ENCODE data around the gene DTNB. TPM values are rescaled to one million over a fixed set of nuclear protein-coding genes. Genes with fewer than 3 reads are reported as not detected.
"Not testable (repeated sequence)": the region's sequence is repeated elsewhere in the genome, so short reads cannot be mapped to it uniquely, and the experiment has no call there.

Gene DTNB
- total RNA-seq, 1 experiment from 2014 or later, result 2.6 TPM

DNA sequence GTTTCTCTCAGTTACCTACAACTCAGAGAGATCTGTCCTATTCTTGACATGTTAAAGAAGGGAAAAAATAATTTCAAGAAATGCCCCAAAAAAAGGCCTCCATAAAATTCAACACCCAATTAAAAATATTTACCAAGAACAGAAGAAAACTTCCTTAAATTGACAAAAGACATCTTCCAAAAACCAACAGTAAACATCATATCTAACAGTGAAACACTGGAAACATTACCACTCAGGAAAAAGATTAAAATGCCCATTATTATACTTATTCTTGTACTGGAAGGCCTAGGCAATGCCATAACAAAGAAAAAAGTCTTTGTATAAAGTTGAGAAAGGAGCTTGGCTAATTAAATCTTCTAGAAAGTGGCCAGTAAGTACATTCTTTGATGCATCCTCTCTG is 7.2 kb downstream of the DTNB start:
- Histone ChIP-seq H3K36me3 (no peaks in the 10 kb centered on the region), H3K9me3 (replicated peaks) (no peaks in the 10 kb centered on the region), H3K27ac (no peak overlapping the region), H3K4me3 (no peak overlapping the region), H3K4me1 (replicated peaks) (no peaks in the 10 kb centered on the region), H3K27me3 (replicated peaks) (peaks cover 11% of the 10 kb centered on the region)
- DNase-seq (ENCODE audit: low read depth in 1 of 2, low spot score in 2 of 2), result no peak

DNA sequence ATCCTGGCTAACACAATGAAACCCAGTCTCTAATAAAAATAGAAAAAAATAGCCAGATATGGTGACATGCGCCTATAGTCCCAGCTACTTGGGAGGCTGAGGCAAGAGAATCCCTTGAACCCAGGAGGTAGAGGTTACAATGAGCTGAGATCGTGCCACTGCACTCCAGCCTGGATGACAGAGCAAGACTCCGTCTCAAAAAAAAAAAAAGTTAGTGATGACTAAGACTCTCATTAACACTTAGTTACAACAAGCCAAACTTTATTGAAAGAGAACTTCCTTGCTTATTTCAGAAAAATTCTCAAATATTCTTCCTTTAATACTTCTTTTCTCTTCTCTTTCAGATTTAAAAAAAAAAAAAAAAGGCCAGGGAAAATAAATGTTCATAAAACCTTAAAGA is 7.9 kb downstream of the DTNB start:
- not testable (repeated sequence) for H3K9me3 ChIP-seq (replicated peaks); H3K36me3 ChIP-seq; H3K27ac ChIP-seq; H3K27me3 ChIP-seq (replicated peaks); DNase-seq (ENCODE audit: low read depth in 1 of 2, low spot score in 2 of 2); H3K4me1 ChIP-seq (replicated peaks); H3K4me3 ChIP-seq

DNA sequence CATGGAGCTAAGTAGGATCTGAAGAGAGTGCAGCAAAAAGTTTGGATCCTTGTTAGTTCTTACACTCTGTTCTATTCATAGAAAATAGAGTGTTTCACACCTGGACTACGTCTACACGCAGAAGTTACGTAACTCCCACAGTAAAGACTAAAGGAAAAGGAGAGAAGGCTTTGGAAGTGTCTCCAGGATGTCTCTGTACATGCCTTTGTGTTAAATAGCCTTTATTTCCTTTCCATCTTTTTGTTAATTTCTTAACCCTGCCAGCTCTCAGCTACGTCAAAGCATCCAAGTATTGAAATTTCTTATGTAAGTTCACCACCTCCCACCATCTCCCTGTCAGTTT is 8.4 kb downstream of the DTNB start:
- H3K27me3 ChIP-seq (replicated peaks), result peaks cover 3% of the 10 kb centered on the region; the same call in 1 of the 2 replicates
- H3K4me1 ChIP-seq (replicated peaks), result no peaks in the 10 kb centered on the region
- H3K9me3 ChIP-seq (replicated peaks), result no peaks in the 10 kb centered on the region
- no peak overlapping the region for H3K27ac ChIP-seq
- H3K4me3 ChIP-seq, result no peak overlapping the region
- no peaks in the 10 kb centered on the region for H3K36me3 ChIP-seq
- DNase-seq (ENCODE audit: low read depth in 1 of 2, low spot score in 2 of 2), result no peak

DNA sequence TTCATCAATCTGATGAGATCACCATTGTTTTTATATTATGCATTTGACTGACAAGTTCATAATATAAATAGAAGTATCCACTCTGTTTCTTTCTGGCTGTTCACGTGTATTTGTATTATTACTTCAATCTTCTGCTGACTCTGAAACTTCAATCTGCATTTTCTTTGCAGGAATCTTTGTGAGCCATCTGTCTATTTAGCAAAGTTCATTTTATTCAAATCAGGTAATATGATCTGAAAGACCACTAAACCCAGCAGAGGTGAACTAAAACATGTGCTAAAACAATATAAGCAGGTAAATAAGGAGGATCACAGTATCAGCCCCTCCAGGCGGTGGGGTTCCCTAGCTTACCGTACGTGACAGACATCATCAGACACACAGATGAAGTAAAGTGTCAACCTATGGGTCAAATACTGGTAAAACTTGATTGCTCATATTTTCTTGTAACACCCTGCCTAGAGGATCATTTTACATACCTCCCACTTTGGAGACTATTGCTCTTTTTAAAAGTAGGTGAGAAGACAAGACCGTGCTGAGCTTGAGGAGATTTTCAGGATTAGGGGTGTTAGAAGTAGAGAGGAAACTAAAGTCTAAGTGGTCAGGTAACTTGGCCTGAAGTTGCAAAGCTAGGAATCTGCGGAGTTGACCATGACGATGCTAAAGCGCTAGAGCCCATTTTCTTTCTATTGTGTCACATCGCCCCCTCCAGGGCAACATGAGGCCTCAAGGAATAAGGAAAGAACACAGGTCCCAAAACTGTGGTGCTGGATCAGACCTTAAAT is 9.0 kb downstream of the DTNB start:
- no peaks in the 10 kb centered on the region for H3K36me3 ChIP-seq
- peak in 1 of 2 experiments; percentile 16 for DNase-seq (ENCODE audit: low read depth in 1 of 2, low spot score in 2 of 2)
- no peaks in the 10 kb centered on the region for H3K4me1 ChIP-seq (replicated peaks)
- H3K27me3 ChIP-seq (replicated peaks), result peaks cover 3% of the 10 kb centered on the region; the same call in 1 of the 2 replicates
- no peaks in the 10 kb centered on the region for H3K9me3 ChIP-seq (replicated peaks)
- H3K4me3 ChIP-seq, result no peak overlapping the region
- no peak overlapping the region for H3K27ac ChIP-seq

DNA sequence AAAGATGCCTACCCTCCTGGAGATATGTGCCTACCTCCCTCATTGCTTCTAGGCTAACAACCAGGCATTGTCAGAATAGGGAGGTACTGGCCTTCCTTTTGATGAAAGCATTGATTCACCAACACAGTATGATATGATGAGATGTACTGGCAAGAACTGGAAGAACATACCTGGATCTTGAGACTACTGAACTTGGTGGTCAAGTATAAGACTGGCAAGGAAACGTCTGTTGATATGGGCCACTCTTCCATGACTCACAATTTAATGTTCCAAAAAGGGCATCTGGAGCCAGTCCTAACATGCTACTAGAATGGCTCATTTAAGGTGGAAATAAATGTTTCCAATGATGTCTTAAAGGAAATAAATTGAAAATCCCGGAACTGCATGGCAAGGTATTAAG is 18.1 kb downstream of the DTNB start:
- no peak for DNase-seq (ENCODE audit: low read depth in 1 of 2, low spot score in 2 of 2)
- Histone ChIP-seq H3K36me3 (no peaks in the 10 kb centered on the region), H3K9me3 (replicated peaks) (no peaks in the 10 kb centered on the region), H3K4me3 (no peak overlapping the region), H3K4me1 (replicated peaks) (no peaks in the 10 kb centered on the region), H3K27ac (no peak overlapping the region), H3K27me3 (replicated peaks) (no peaks in the 10 kb centered on the region)

DNA sequence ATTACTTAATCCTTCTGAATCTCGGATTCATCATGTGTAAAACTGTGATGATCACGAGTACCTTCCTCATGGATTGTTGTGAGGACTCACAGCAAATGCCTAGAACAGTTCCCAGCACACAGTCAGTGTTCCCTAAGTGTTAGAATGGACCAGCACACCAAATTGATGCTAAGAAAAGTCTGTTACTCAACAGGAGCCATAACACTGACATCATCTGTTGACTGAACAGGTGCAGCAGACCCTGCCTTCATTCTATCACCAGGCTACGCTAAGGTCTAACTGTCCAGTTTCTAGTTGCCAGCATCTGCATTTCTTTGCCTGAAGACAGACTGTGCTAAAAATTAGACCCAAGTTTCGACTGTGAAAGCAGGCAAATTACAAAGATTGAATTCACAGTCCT is 18.6 kb downstream of the DTNB start:
- no peak overlapping the region for H3K27ac ChIP-seq
- H3K4me3 ChIP-seq, result no peak overlapping the region
- no peaks in the 10 kb centered on the region for H3K4me1 ChIP-seq (replicated peaks)
- DNase-seq (ENCODE audit: low read depth in 1 of 2, low spot score in 2 of 2), result no peak
- no peaks in the 10 kb centered on the region for H3K36me3 ChIP-seq
- no peaks in the 10 kb centered on the region for H3K9me3 ChIP-seq (replicated peaks)
- H3K27me3 ChIP-seq (replicated peaks), result no peaks in the 10 kb centered on the region

DNA sequence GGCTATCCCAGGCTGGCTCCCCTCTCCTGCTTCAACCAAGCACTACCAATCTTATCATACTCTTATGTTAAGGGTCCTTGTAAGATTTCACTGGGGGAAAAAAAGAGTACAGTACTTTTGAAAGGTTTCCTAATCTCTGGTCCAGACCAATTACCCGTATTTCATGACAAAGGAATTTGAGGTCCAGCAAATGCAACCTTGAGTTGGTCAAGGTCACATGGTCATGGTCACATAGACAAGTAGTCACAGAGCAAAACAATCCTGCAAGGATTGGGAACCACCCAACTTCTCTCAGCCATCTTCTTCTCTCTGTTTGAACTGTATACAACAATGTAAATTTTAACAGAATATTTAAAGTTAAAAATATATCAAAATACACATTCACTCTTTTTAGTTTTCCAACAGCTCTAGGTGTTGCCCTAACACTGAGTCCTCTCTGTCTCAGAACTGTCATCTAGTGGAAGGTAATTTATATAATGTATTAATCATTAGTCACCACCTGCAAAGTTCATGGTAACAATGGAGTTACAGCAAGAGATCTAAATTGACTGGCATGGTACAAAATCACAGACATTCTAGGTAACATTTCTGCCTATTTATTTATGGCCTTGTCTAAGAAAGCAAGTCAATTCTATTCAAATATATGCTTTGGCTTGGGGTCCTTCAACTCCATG is 21.5 kb downstream of the DTNB start:
- Histone ChIP-seq H3K4me1 (replicated peaks) (no peaks in the 10 kb centered on the region), H3K4me3 (no peak overlapping the region), H3K36me3 (no peaks in the 10 kb centered on the region), H3K9me3 (replicated peaks) (no peaks in the 10 kb centered on the region), H3K27ac (no peak overlapping the region), H3K27me3 (replicated peaks) (no peaks in the 10 kb centered on the region)
- no peak for DNase-seq (ENCODE audit: low read depth in 1 of 2, low spot score in 2 of 2)

DNA sequence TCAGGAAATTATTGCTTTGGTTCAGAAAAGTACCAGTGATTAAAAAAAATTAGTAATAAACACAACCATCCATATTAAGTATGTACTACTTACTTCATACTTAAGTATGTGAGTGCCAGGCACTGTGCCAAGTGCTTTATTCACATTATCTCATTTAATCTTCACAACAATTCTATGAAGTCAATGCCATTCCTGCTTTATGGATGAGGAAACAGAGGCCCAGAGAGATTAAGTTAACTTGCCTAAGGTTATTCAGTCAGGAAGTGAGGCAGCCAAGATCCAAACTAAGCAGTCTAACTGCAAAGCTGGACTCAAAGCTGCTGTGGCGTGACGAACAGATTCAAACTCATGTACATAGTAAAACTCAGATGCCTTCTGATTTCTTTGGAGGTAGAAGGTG is 22.3 kb downstream of the DTNB start:
- no peak overlapping the region for H3K27ac ChIP-seq
- no peaks in the 10 kb centered on the region for H3K36me3 ChIP-seq
- H3K4me3 ChIP-seq, result no peak overlapping the region
- no peaks in the 10 kb centered on the region for H3K9me3 ChIP-seq (replicated peaks)
- DNase-seq (ENCODE audit: low read depth in 1 of 2, low spot score in 2 of 2), result no peak
- H3K4me1 ChIP-seq (replicated peaks), result no peaks in the 10 kb centered on the region
- no peaks in the 10 kb centered on the region for H3K27me3 ChIP-seq (replicated peaks)

DNA sequence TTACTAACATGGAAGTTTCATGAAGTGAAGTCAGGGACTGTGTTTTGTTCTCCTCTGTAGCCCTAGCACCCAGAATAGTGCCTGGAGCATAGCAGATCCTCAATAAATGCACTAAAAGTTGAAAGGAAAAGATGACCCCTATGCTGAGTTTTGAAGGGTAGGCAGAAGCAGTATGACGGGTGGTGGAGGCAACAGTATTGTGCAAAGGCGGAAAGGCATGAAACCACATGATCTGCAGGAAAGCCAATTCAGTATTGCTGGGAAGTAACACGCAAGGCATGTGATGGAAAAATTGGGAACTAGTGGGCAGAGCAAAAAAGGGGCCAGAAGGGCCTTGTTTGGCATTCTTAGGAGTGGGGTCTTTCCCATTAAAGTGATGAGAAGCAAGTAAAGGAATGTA is 23.1 kb downstream of the DTNB start:
- Histone ChIP-seq H3K4me1 (replicated peaks) (no peaks in the 10 kb centered on the region), H3K36me3 (no peaks in the 10 kb centered on the region), H3K9me3 (replicated peaks) (no peaks in the 10 kb centered on the region), H3K27ac (no peak overlapping the region), H3K4me3 (no peak overlapping the region), H3K27me3 (replicated peaks) (no peaks in the 10 kb centered on the region)
- DNase-seq (ENCODE audit: low read depth in 1 of 2, low spot score in 2 of 2), result no peak

DNA sequence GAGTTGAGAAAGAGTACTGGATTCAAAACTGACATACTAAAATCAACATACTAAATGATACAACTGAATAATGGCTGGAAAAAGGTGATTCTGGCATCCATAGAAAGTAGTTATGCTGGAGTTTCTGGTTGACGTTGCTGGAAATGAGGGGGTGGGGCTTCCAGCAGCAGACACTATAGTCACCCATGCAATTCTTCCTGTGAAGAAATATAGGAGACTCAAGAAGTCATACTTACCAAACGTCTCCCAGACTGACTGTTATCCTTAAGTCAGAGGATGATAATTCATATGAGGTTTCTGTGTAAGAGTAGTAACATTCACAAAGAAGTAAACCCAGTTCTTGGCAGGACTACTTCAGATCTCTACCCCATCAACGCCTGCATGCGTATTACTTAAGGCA is 23.6 kb downstream of the DTNB start:
- Histone ChIP-seq H3K4me1 (replicated peaks) (no peaks in the 10 kb centered on the region), H3K36me3 (no peaks in the 10 kb centered on the region), H3K27me3 (replicated peaks) (no peaks in the 10 kb centered on the region), H3K27ac (no peak overlapping the region), H3K9me3 (replicated peaks) (no peaks in the 10 kb centered on the region), H3K4me3 (no peak overlapping the region)
- no peak for DNase-seq (ENCODE audit: low read depth in 1 of 2, low spot score in 2 of 2)

DNA sequence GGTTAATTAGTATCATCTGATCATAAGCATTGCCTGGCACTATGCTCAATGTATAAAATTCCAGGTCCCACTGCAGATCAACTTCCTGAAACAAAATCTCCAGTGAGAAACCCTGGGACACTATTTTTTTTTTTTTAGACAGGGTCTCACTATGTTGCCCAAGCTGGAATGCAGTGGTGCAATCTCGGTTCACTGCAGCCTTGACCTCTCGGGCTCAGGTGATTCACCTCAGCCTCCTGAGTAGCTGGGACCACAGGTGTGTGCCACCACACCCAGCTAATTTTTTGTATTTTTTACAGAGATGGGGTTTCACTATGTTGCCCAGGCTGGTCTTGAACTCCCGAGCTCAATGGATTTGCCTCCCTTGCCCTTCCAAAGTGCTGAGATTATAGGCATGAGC is 31.1 kb downstream of the DTNB start:
- no peak for DNase-seq (ENCODE audit: low read depth in 1 of 2, low spot score in 2 of 2)
- H3K9me3 ChIP-seq (replicated peaks), result no peaks in the 10 kb centered on the region
- no peaks in the 10 kb centered on the region for H3K4me1 ChIP-seq (replicated peaks)
- H3K36me3 ChIP-seq, result no peaks in the 10 kb centered on the region
- no peaks in the 10 kb centered on the region for H3K27me3 ChIP-seq (replicated peaks)
- no peak overlapping the region for H3K27ac ChIP-seq
- H3K4me3 ChIP-seq, result no peak overlapping the region

DNA sequence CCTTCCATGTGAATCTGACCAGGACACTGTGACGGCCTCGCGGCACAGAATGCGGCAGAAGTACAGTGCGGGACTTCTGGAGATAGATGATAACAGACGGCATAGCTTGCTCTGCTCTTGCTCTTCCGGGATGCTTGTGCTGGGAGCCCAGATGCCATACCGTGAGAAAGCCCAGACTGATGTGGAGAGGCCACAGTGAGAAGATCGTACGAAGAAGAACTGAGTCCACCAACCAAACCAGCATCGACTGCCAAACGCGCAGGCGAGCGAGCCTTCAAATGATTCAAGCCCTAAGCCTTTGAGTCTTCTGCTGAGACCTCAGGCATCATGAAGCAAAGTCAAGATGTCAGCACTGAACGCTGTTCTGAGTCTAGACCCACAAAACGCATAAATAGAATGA is 33.7 kb downstream of the DTNB start:
- no peak overlapping the region for H3K4me3 ChIP-seq
- H3K27ac ChIP-seq, result no peak overlapping the region
- no peaks in the 10 kb centered on the region for H3K9me3 ChIP-seq (replicated peaks)
- H3K36me3 ChIP-seq, result no peaks in the 10 kb centered on the region
- no peaks in the 10 kb centered on the region for H3K4me1 ChIP-seq (replicated peaks)
- DNase-seq (ENCODE audit: low read depth in 1 of 2, low spot score in 2 of 2), result no peak
- H3K27me3 ChIP-seq (replicated peaks), result no peaks in the 10 kb centered on the region

DNA sequence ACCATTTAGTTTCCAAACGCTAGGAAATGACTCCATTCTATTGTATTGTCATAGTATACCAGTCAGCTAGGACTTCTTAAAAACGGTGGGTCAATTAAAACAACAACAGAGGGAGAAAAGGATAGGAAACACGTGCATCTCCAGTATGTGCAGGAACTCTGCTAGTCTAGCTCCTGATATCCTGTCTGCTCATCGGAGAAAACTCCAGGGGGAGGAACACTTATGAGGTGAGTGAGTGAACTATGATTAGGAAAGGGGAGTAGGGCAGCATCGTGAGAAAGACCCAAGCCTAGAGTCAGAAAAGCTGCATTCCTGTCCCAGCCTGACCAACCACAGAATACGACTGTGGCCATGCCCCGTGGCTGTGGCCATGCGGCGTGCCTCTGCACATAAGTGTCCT is 34.2 kb downstream of the DTNB start:
- no peak overlapping the region for H3K27ac ChIP-seq
- H3K9me3 ChIP-seq (replicated peaks), result no peaks in the 10 kb centered on the region
- H3K4me3 ChIP-seq, result no peak overlapping the region
- DNase-seq (ENCODE audit: low read depth in 1 of 2, low spot score in 2 of 2), result no peak
- H3K27me3 ChIP-seq (replicated peaks), result no peaks in the 10 kb centered on the region
- no peaks in the 10 kb centered on the region for H3K4me1 ChIP-seq (replicated peaks)
- H3K36me3 ChIP-seq, result no peaks in the 10 kb centered on the region

DNA sequence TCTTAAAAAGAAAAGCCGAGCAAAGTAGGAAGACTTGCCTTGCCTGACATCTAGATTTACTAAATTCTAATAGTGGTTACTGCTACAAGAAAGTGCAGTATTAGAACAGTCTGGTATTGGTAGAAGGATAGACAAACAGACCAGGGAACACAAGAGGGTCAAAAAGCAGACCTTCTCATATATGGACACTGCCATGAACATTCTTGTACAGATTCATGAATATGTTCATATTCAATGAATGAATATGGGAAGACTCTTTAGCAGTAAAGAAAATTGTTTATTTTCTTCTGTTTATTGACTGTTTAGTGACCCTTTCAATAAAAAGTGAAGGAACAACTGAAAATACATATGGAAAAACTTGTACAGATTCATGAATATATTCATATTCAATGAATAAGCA is 37.6 kb downstream of the DTNB start:
- no peak overlapping the region for H3K4me3 ChIP-seq
- H3K27me3 ChIP-seq (replicated peaks), result no peaks in the 10 kb centered on the region
- no peaks in the 10 kb centered on the region for H3K4me1 ChIP-seq (replicated peaks)
- H3K27ac ChIP-seq, result no peak overlapping the region
- H3K9me3 ChIP-seq (replicated peaks), result no peaks in the 10 kb centered on the region
- no peaks in the 10 kb centered on the region for H3K36me3 ChIP-seq
- DNase-seq (ENCODE audit: low read depth in 1 of 2, low spot score in 2 of 2), result no peak

DNA sequence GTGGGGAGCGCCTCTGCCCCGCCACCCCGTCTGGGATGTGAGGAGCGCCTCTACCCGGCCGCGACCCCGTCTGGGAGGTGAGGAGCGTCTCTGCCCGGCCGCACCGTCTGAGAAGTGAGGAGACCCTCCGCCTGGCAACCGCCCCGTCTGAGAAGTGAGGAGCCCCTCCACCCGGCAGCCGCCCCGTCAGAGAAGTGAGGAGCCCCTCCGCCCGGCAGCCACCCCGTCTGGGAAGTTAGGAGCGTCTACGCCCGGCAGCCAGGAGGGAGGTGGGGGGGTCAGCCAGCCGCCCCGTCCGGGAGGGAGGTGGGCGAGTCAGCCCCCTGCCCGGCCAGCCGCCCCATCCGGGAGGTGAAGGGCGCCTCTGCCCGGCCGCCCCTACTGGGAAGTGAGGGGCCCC is 39.6 kb downstream of the DTNB start:
- not testable (repeated sequence) for H3K4me3 ChIP-seq; H3K27me3 ChIP-seq (replicated peaks); H3K27ac ChIP-seq; H3K9me3 ChIP-seq (replicated peaks); H3K4me1 ChIP-seq (replicated peaks); H3K36me3 ChIP-seq; DNase-seq (ENCODE audit: low read depth in 1 of 2, low spot score in 2 of 2)
